GM19328 (cell line): Measurements from ENCODE around the gene RBBP8.

Experiments
- ATAC-seq: cut with Tn5 transposase; IDR thresholded peaks from one replicate; pipeline ENCODE4 v1.9.1; 2021; ENCODE audit warnings: mild to moderate bottlenecking, moderate library complexity; ENCODE audit not compliant: unreplicated experiment

The RBBP8 gene

DNA sequence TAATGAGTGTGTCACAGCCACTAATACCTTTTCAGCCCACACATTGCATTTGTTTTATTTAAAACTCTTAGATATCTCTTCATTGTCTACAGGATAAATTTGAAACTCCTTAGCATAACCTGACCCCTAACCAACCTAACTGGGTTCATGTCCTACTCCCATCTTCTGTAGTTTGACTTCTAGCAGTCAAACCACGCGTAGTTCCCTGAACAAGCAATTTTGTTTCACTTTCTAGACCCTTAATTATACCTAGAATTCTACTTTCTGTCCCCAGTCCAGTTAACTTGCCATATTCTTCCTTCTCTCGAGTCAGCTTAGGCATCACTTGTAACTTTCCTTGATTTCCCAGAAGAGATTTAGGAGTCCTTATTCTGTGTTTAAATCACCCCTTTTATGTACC lies 55.1 kb downstream of the RBBP8 start:
- ATAC-seq, result no peak

DNA sequence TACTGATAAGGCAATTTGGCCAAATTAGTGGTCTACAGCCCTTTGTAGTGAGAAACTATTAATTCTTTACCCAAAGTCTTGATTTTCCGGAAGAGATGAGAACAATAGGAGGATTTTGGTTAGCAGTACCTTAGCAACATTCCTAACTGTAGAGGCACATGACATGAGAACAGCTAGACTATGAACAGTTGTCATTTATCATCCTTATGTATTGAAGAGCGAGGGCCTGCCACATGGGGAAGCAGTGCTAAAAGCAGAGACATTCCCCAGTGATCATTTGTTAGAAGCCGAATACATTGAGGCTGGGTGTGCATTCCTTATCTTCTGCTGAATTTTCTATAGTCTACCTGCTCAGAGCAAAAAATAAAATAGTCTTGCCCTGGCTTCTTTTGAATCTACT lies 65.2 kb downstream of the RBBP8 start:
- ATAC-seq, result no peak

DNA sequence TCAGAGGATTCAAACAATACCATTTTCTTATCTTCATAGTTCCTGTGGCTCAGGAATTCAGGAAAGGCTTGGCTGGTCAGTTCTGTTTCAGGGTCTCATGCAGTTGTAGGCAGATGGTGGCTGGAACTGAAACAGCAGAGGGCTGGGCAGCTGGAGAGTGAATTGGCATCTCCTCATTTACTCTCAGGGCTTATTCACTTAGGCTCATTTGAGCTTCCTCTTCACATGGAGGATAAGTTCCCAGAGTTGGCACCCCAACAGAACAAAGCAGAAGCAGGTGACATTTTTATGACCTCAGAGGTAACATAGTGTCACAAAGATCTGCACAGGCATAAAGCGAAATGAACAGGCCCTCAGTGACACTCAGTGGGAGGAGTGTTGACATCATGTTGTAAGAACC lies 66.1 kb downstream of the RBBP8 start:
- ATAC-seq, result no peak

- no peak for ATAC-seq
Observed at GRCh38 chr18:22999647-23000046, 66.5 kb downstream of the RBBP8 start.

DNA sequence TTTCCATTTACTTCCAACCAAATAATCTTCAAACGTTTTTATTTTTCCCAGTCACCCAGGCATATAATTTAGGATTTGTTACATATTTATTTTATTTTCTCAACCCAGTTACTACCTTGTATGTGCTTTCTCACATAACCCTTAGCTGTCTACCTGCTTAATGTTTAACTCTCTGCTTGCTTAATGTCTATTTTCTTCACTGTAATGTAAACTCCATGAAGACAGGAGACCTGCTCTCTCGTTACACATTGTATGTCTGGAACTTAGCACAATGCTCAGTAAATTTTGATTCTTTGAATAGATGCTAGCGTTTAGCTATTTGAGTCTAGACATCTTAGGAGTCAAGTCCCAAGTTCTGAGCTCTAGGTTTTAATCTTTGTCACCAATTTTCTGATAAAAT lies 70.2 kb downstream of the RBBP8 start:
- no peak for ATAC-seq

DNA sequence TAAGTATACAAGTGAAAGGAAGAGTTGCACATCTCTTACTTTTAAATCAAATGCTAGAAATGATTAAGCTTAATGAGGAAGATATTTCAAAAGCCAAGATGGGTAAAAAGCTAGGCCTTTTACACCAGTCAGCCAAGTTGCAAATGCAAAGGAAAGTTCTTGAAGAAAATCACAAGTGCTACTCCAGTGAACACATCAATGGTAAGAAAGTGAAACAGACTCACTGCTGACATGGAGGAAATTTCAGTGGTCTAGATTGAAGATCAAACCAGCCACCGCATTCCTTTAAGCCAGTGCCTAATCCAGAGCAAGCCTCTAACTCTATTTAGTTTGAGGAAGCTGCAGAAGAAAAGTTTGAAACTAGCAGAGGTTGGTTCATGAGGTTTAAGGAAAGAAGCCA lies 79.1 kb downstream of the RBBP8 start:
- ATAC-seq, result no peak

GRCh38 chr18:23020555-23021294 lies 87.6 kb downstream of the RBBP8 start:
- ATAC-seq, result no peak

GRCh38 chr18:23021623-23022022 lies 88.5 kb downstream of the RBBP8 start:
- no peak for ATAC-seq

DNA sequence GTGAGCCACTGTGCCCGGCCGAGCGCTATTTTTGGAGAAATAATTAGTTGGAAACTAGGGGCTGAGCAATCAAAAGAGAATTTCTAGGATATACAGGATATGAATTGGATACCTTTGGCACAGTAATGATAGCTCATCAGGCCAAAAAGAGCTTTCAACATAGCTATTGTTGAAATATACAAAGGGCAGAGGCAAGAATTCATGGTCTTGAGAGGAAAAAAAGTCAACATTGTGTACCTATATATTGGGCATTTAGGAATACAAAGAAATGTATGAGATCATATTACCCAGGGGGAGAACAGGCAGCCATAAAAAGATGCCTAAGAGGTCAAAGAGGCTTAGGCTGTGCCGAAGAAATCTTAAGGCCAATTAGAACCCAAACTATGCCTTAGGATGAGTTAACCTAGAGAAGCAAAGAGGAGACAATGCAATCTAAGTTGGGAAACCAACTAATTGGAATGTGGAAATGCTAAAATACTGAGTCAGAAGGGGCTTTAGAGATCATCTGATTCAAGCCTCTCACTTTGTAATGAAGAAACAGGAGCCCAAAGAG lies 99.0 kb downstream of the RBBP8 start:
- ATAC-seq, result no peak

- no peak for ATAC-seq
Observed at GRCh38 chr18:23033056-23033455, 99.9 kb downstream of the RBBP8 start.

- ATAC-seq, result no peak
Observed at GRCh38 chr18:23036660-23037201, 103.6 kb downstream of the RBBP8 start.

DNA sequence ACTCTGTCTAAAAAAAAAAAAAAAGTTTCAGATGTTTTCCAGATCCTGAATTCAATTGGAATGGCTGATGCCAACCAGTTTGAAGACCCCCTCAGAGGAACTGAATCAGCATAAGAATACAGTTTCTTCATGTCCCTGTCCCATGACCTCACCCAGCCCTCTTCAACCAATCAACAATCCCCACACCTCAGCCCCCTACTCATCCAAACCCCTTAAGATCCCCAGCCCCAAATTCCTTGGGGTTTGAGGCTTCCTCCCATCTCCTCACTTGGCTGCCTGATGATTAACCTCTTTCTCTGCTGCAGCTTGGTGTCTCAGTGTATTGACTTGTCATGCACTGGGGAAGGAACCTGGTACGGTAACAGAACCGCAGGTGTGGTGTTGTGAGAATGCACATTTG lies 104.5 kb downstream of the RBBP8 start:
- no peak for ATAC-seq

DNA sequence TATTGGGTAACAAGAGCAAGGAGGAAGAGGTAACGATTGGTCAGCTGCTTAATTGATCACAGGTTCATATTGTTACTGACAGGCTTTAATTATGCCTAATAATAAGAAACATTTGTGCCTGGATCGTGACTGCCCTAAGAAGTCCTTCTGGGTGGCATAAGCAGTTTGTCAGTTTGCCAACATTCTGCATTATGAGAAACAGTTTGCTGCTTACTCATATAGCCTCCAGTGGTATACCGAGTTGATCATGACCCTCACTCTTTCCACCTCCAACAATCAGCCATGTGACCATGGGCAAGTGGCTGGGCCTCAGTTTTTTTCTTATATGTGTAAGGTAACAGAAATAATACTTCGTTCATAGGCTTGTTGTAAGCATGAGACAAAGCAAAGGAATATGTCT lies 105.6 kb downstream of the RBBP8 start:
- no peak for ATAC-seq

- no peak for ATAC-seq
Observed at GRCh38 chr18:23042133-23042532, 109.0 kb downstream of the RBBP8 start.

DNA sequence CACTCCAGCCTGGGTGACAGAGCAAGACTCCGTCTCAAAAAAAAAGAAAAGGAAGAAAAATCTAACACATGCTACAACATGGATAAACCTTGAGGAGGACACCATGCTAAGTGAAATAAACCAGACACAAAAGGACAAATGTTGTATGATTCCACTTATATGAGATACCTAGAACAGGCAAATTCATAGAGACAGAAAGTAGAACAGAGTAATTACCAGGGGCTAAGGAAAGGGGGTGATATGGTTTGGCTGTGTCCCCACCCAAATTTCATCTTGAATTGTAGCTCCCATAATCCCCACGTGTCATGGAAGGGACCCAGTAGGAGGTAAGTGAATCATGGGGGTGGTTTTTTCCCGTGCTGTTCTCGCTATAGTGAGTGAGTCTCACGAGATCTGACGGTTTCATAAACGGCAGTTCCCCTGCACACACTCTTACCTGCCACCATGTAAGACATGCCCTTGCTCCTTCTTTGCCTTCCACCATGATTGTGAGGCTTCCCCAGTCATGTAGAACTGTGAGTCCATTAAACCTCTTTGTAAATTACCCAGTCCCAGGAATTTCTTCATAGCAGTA lies 110.8 kb downstream of the RBBP8 start:
- ATAC-seq, result no peak

- no peak for ATAC-seq
Observed at GRCh38 chr18:23049698-23050373, 116.7 kb downstream of the RBBP8 start.

- no peak for ATAC-seq
Observed at GRCh38 chr18:23053776-23054457, 120.8 kb downstream of the RBBP8 start.

DNA sequence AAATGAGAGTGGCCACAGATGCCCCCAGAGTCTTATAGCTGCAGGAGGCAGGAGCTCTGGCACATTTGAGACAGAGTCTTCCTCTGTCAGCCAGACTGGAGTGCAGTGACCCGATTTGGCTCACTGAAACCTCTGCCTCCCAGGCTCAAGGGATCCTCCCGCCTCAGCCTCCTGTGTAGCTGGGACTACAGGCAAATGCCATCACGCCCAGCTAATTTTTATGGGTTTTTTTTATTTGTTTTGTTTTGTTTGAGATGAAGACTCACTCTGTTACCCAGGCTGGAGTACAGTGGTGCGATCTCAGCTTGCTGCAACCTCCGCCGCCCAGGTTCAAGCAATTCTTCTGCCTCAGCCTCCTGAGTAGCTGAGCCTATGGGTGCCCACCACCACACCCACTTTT lies 121.4 kb downstream of the RBBP8 start:
- ATAC-seq, result no peak

GRCh38 chr18:23056315-23056714 lies 123.2 kb downstream of the RBBP8 start:
- no peak for ATAC-seq

- ATAC-seq, result no peak
Observed at GRCh38 chr18:23057096-23057495, 124.0 kb downstream of the RBBP8 start.

DNA sequence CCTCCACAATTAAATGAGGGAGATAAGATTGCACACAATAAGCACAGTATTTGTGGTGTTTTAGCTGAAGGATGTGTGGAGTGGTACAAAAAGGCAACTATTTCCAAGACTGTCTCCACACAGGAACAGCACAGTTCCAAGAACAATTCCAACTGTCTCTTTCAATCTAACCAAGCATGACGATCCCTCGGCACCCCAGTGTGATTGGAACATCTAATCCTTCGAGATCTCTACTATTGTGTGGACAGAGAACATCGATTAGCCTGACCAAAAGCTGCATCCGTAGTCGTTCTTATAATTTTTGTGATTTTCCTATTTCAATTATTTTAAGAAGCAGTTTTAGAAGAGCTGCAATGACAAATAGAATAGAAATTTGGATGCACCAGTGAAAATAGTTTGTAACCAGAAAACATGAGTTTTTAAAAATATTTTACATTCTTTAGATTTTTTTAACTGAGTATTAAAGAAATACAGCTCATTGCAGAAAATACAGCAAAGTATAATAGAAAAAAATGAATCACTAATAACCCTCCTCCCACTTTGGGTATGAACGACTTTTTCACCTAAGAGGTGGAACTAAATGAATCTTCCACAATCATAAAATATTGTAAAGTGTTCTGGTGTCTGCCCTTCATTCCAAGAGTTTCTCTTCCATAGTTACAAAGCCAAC lies 125.8 kb downstream of the RBBP8 start:
- ATAC-seq, result no peak
